ENCODE data around the gene KCTD16. TPM values are rescaled to one million over a fixed set of nuclear protein-coding genes. Genes with fewer than 3 reads are reported as not detected.

Gene KCTD16
- total and polyA plus RNA-seq, 12 donors: 0.02 to 0.42 (median 0.10) TPM; not detected in 2

GRCh38 chr5:144143625-144144024 is 27.0 kb upstream of the KCTD16 start:
- no peak for DNase-seq
- TF ChIP-seq CTCF (IDR thresholded peaks at IDR 0.05): no peak
- H3K4me3 ChIP-seq: no peak overlapping the region
- no peak for ATAC-seq
- H3K4me1 ChIP-seq: peaks cover 2 to 43% (median 21%) of the 10 kb centered on the region in 9 donors
- WGBS, 2 donors: 97% methylated on average over 1 of the region's 1 CpG
- no peaks in the 10 kb centered on the region for H3K27me3 ChIP-seq
- no peaks in the 10 kb centered on the region for H3K9me3 ChIP-seq
- intact Hi-C loops (cut with DNase I): loop anchor here in 5 of 10 donors (5.0 to 10.0 kb wide), 5 partner anchors 111 to 739 kb away; partner anchors contain the start of gene NR3C1 (in 1 of the 5)
- H3K36me3 ChIP-seq: no peaks in the 10 kb centered on the region
- no peak overlapping the region for H3K27ac ChIP-seq

- intact Hi-C loops (cut with DNase I): loop anchor here in 5 of 10 donors (5.0 to 10.0 kb wide), 5 partner anchors 113 to 740 kb away; partner anchors contain the start of gene NR3C1 (in 1 of the 5)
- peak in 7 of 8 donors; percentile 24 to 90 (median 68) for ATAC-seq
Observed at GRCh38 chr5:144144956-144145751, 25.5 kb upstream of the KCTD16 start.

GRCh38 chr5:144151026-144151425 is 19.6 kb upstream of the KCTD16 start:
- 92 to 94% methylated on average over 3 of the region's 3 CpGs for WGBS, 2 donors
- DNase-seq: no peak
- intact Hi-C loops (cut with DNase I): no loop called here
- no peak for TF ChIP-seq CTCF (IDR thresholded peaks at IDR 0.05)
- Histone ChIP-seq H3K27ac (no peak overlapping the region), H3K9me3 (no peaks in the 10 kb centered on the region), H3K27me3 (no peaks in the 10 kb centered on the region), H3K4me3 (no peak overlapping the region), H3K4me1 (peaks cover 0 to 7% (median 3%) of the 10 kb centered on the region in 9 donors), H3K36me3 (peaks cover 0 to 3% (median 0%) of the 10 kb centered on the region in 9 donors)
- no peak for ATAC-seq

More at GRCh38 chr5:144144956-144145751, 25.5 kb upstream of the KCTD16 start:
- Histone ChIP-seq H3K36me3 (no peaks in the 10 kb centered on the region), H3K9me3 (no peaks in the 10 kb centered on the region), H3K4me3 (no peak overlapping the region), H3K27me3 (no peaks in the 10 kb centered on the region), H3K27ac (peak overlapping the region in 6 of 10 donors; percentile 40 to 66 (median 58)), H3K4me1 (peaks cover 2 to 37% (median 20%) of the 10 kb centered on the region in 9 donors)
- TF ChIP-seq CTCF (IDR thresholded peaks at IDR 0.05): no peak
- no peak for DNase-seq
- whole genome bisulfite sequencing, 2 donors: 34 to 35% methylated on average over 4 of the region's 4 CpGs

- WGBS, 2 donors: 79 to 87% methylated on average over 2 of the region's 2 CpGs
- no peaks in the 10 kb centered on the region for H3K4me1 ChIP-seq
- H3K27ac ChIP-seq: no peak overlapping the region
- no peaks in the 10 kb centered on the region for H3K27me3 ChIP-seq
- intact Hi-C loops (cut with DNase I): no loop called here
- ATAC-seq: no peak
- no peak overlapping the region for H3K4me3 ChIP-seq
- TF ChIP-seq CTCF (IDR thresholded peaks at IDR 0.05): no peak
- no peak for DNase-seq
- peaks cover 0 to 58% (median 14%) of the 10 kb centered on the region in 9 donors for H3K36me3 ChIP-seq
- no peaks in the 10 kb centered on the region for H3K9me3 ChIP-seq
Observed at GRCh38 chr5:144156767-144157171, 13.9 kb upstream of the KCTD16 start.

Data from heart right ventricle (tissue), 16 donors.